Medulla oblongata (tissue), 1 donor: ENCODE measurements around the gene RASGRP3.

ENCODE experiments used
- DNase-seq: peaks from one replicate; pipeline ENCODE4 v3.0.0-alpha.2; 2015; ENCODE audit errors: extremely low spot score

Gene RASGRP3

DNA sequence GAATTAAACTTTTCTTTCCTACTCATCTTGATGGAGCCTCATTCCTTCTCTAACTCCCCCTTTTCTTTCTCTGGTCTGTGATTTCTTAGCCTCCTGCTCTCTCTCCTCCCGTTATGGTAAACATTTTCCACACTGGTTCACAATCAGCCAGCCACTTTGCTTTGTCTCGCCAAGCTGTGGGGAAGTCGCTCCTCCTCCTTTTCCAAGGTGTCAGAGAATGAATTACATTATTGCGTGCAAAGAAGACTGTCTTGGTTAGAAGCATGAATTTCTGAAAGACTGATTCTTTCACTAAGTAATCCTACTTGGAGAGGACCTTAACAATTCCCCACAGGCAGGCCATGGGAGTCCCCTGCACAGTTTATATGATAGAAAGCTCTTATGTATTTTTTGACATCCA is 46.1 kb downstream of the RASGRP3 start:
- no peak for DNase-seq

DNA sequence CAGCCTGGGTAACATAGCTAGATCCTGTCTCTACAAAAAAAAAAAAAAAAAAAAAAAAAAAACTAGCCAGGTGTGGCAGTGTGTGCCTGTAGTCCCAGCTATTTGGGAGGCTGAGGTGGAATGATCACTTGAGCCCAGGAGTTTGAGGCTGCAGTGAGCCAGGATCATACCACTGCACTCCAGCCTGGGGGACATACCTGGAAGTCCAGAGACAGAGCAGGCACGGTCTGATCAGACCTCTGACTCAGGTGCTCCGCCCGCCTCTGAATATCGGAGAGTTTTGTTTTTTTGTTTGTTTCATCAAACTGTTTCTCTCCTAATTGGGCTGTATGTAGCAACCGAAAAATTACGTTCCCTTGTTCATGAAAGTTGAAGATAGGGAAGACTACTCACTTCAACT is 49.2 kb downstream of the RASGRP3 start:
- no peak for DNase-seq

DNA sequence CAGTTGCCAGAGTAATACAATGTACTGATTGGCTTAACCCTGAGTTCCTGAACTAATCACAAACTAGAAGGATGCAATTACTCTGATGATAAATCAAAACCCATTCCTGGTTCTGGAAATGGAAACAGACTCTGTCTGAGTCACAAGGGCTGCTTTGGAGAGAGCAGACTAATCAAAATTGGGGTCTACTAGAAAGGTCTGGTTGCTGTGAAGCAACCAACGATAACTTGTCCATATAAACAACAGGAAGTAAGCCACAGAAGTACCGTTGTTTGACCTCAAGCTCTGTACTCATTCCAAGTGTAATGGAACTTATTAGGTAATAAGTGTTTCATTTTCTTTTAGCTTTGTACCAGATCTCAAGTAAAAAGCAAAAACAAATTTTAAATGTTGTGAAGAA is 49.7 kb downstream of the RASGRP3 start:
- no peak for DNase-seq

DNA sequence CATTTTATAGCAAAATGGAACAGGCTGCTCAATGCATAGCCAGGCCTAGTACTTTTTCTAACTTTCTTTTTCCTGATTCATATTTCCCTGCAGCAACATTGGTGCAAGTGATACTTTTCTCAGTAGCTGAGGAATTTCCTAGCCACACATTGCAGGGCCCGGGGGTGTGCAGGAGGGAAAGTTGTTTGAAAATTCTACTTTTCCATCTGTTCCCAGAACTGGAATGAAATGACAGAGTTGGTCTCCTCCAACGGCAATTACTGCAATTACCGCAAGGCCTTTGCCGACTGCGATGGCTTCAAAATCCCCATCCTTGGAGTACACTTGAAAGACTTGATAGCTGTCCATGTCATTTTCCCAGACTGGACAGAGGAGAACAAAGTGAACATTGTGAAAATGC is 50.5 kb downstream of the RASGRP3 start:
- DNase-seq = no peak

DNA sequence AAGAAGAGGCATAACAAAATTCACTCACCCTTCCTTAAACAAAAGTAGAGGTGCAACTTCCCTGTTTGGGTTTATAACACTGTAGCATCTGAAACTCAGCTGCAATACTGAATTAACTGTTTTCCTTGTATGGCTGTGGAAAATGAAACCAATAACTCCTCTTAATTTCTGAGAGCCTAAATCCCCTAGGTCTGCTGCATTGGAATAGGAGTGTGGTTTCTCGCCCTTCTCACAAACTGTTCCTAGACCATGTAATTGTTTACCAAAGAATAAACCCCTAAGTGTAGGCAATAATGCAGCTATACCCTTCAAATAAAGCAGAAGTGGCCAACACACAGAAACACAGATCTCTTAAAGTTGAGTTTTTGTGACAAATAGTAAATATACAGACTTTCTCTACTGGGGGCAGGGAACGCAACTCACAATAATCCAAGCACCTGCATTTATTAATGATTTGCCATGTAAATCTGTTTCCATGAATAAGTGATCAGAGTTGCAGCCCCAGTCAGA is 52.0 kb downstream of the RASGRP3 start:
- no peak for DNase-seq

GRCh38 chr2:33529771-33530481 is 53.5 kb downstream of the RASGRP3 start:
- no peak for DNase-seq

GRCh38 chr2:33530690-33531548 is 54.5 kb downstream of the RASGRP3 start:
- no peak for DNase-seq

DNA sequence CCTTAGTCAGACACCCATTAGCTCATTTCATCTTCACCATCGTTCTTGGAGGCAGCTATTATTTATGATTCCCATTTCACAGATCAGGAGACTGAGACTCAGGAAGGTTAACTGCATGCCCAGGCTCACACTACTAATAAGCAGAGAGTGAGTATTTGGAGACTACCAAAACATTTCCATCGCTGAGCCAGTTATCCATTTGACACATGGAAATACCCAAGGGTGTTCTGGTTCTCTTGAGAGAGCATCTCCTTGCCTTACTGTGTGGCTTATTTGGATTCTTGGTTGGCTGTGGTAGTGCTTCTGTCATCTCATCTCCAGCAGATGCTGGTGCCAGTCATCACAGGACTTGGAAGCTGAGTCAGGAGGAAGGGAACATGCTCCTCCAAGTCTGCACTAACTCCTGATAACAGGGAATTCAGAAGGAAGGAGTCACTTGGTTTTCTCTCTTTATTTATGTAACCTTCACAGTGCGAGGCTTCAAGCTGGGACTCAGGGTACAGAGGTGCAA is 55.2 kb downstream of the RASGRP3 start:
- no peak for DNase-seq

DNA sequence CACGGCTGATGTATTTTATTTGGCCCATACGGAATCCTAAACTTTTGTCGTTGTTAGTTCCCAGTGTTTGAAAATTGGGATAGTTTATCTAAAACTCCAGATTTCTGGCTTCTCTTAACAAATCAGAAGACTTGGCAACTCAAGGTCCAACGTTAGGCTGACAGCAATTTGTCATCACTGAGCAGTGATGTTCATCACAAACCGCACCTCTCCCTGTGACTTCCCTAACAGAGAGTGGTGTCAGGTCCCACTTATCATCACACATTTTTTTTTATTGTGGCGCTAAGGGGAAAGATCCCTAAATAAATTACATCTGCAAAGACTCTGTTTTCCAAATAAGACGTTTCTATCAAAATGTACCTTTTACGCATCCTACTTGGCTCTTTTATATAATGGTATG is 55.7 kb downstream of the RASGRP3 start:
- DNase-seq = no peak

GRCh38 chr2:33532966-33533365 is 56.5 kb downstream of the RASGRP3 start:
- no peak for DNase-seq

GRCh38 chr2:33535421-33535820 is 59.0 kb downstream of the RASGRP3 start:
- no peak for DNase-seq

DNA sequence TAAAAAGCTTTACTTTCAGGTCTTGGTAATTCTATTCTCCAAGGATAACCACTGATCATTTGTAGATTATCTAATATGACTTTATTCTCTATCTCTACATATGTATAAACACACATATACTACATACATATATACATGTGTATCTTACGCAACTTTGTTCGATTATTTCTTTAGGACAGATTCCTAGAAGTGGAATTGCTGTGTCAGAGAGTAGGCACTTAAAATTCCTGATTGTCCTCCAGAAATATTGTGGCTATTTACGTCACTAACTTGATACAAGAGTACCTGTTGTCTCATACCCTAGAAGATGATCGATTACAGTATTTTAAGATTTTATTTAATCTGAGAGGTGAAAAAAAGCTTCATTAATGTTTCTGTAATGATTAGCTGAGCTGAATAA is 64.8 kb downstream of the RASGRP3 start:
- DNase-seq = no peak

DNA sequence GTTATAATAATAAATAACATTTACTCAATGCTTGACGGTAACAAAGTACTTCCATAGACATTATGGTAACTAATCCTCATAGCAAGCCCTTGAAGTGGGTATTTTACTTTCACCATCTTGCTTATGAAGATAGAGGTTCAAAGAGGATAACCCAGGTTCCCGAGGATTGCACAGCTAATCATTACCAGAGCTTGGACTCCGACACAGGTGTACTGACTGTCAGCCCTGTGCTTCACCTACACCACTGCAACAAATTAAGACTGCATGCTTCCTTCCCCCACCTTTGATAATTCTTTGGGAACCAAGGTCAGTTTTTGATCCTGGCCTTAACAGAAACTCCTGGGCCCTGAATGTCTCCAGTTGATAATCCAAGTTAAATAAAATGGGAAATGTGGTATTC is 73.8 kb downstream of the RASGRP3 start:
- no peak for DNase-seq

DNA sequence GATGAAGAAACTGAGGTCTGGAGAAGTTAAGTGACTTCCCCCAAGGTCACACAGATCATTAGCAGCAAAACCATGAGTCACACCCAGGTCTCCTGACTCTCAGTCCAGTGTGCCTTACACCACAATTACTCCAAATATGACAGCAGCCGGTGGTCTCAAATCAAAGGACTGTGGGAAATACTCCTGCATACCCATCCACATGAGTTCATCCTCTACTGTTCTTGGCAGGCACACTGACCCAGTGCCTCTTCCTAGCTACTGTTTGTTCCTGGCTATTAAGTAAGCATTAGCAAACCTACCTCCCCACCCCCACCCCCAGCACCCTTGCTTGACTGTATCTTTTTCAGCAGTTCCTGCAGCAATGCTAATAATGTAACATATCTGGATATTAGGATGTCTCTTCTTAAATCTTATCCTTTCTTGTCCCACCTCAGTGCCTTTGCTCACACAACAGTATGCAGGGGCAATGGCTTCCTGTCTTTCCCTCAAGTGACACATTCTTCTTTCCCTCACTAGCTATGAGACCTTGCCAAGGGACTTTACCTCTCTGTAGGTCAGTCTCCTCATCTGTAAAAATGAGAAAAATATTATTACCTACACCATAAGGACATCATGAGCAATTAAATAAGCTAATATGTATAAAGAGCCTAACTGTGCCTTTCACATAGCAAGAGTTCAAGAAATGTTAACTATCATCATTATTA is 76.5 kb downstream of the RASGRP3 start:
- no peak for DNase-seq

DNA sequence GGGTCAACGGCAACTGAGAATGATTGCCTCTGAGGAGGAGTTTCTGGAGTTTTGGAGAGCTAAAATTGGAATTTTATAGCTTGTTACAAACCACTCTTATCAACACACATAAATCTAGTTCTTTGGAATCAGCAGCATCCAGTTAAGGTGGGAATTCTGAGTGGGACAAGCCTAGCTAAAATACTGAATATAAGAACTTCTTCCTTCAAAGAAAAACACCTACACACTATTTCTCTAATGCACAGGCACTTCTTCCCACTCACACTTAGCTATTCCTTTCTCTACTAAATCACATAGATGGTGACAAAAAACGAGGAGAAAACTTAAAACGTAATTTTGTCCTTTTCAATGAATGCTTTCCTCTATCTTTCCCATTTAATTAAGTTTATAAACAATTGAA is 79.2 kb downstream of the RASGRP3 start:
- DNase-seq = no peak

DNA sequence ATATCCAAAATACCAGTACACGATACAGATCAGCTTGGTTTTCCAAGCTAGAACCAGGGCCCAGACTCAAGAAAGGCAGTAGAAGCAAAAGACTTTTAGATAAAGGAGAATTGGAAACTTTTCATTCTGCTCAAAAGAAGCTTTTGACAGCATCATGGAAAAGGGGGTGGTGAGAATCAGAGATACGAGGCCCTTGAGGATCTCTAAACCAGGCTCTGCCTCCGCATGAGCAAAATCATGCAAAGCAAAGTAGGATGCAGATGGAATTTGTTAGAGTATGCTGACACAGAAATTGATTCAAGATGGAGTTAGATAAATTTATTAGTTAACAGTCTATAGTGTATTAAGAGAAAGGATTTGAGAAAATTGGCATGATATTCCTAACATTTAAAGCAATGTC is 82.9 kb downstream of the RASGRP3 start:
- no peak for DNase-seq

DNA sequence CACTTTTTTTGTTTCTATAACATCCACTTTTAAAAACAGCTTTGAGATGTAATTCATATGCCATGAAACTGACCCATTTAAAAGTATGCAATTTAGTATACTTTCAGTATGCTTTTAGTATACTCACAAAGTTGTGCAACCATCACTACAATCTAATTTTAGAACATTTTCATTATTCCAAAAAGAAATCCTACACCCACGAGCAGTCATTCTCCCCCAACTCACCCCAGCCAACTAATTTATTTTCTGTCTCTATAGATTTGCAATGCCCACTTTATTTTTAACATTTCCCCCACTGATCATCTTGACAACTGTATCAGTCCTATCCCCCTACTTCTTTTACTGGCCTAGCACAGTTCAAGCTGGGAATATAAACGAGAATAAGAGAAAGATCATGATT is 83.6 kb downstream of the RASGRP3 start:
- DNase-seq = no peak

DNA sequence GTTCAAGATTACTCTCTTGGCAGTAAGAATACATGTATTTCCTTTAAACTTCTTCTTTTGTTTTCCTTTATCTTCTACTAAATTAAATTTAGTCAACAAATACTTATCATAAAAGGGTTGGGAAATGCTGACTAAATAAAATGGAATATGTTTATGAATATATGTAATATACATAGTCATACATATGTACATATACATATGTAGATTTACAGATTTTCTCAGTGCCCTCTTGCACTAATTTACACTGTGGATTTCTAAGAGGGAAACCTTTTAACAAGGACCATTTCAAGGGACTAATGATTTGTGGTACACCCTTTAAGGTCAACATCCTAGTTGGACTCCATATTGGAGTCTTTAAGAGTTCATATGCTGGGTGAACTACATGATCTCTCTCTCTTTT is 85.4 kb downstream of the RASGRP3 start:
- no peak for DNase-seq

GRCh38 chr2:33570681-33571080 is 94.2 kb downstream of the RASGRP3 start:
- DNase-seq = no peak

DNA sequence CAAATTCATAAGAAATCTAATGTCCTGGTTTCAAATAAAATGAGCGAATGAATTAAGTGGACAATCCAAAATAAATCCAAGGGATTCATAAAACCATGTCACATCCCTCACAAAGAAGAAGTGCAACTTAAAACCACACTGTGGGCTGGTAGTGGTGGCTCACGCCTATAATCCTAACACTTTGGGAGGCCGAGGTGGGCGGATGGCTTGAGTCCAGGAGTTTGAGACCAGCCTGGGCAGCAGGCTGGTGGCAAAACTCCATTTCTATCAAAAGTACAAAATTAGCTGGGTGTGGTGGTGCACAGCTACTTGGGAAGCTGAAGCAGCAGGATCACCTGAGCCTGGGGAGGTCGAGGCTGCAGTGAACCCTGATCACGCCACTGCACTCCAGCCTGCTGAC is 97.2 kb downstream of the RASGRP3 start:
- no peak for DNase-seq

- DNase-seq = peak; percentile 73
Observed at GRCh38 chr2:33577084-33577483, 100.6 kb downstream of the RASGRP3 start.

DNA sequence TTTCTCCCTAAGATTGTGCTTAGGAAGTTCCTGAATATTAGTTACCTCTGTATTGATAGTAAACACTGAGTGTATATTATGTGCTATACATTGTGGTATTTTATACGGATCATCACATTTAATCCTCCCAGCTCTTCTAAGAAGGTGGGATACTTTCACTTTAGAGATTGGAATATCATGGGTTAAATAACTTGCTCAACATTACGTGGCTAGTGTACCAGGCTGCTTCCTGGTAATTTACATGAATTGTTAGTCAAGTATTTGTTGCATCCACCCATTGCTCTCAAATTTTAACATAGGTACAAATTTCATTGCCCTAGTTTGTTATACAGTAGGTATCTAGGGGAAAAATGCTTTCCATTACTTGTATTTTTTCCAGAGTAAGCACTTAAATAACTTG is 101.2 kb downstream of the RASGRP3 start:
- DNase-seq = no peak
